ENCODE measurements around the gene RPUSD1.
A peak's percentile ranks its signal among the peaks of the same experiment; 100 is the strongest.

The RPUSD1 gene

GRCh38 chr16:818592-818991, 30.4 kb upstream of the RPUSD1 start:
- DNase-seq = no peak

- DNase-seq = no peak
Observed at GRCh38 chr16:818132-818531, 30.0 kb upstream of the RPUSD1 start.

GRCh38 chr16:817001-817906, 29.1 kb upstream of the RPUSD1 start:
- DNase-seq = no peak

- DNase-seq = no peak
Observed at GRCh38 chr16:815861-816260, 27.7 kb upstream of the RPUSD1 start.

- DNase-seq = peak; percentile 83
Observed at GRCh38 chr16:814974-815373, 26.8 kb upstream of the RPUSD1 start.

- DNase-seq = no peak
Observed at GRCh38 chr16:813916-814412, 25.8 kb upstream of the RPUSD1 start.

- DNase-seq = peak; percentile 25
Observed at GRCh38 chr16:813204-813915, 25.2 kb upstream of the RPUSD1 start.

GRCh38 chr16:808085-808386, 19.9 kb upstream of the RPUSD1 start:
- DNase-seq = no peak

- DNase-seq = peak; percentile 91
Observed at GRCh38 chr16:807347-808084, 19.3 kb upstream of the RPUSD1 start.

GRCh38 chr16:805474-805873, 17.3 kb upstream of the RPUSD1 start:
- DNase-seq = no peak

- DNase-seq = no peak
Observed at GRCh38 chr16:804193-805048, 16.2 kb upstream of the RPUSD1 start.

- DNase-seq = no peak
Observed at GRCh38 chr16:803754-804080, 15.5 kb upstream of the RPUSD1 start.

- no peak for DNase-seq
Observed at GRCh38 chr16:802914-803753, 15.0 kb upstream of the RPUSD1 start.

- no peak for DNase-seq
Observed at GRCh38 chr16:802461-802860, 14.3 kb upstream of the RPUSD1 start.

GRCh38 chr16:801584-802363, 13.6 kb upstream of the RPUSD1 start:
- DNase-seq = no peak

GRCh38 chr16:800834-801511, 12.8 kb upstream of the RPUSD1 start:
- DNase-seq = no peak

GRCh38 chr16:799948-800833, 12.0 kb upstream of the RPUSD1 start, which contains the start of gene GNG13:
Gene GNG13, minus strand, starts transcription at chr16:800734. Its CDS starts 1,657 bp downstream, at chr16:799077.
- DNase-seq = no peak

GRCh38 chr16:799111-799947, 11.1 kb upstream of the RPUSD1 start:
- no peak for DNase-seq

All from fibroblast of upper back skin (primary cell).